Loucy (cell line): ENCODE measurements around the gene MED29.

Source experiments
- H2AFZ ChIP-seq: fragments of 200-600 bp; sonication (generic); 2 replicates; pipeline ENCODE4 v1.6.0; 2016; ENCODE audit warnings: antibody characterized with exemption, mild to moderate bottlenecking, low read length, moderate library complexity
- H3F3A ChIP-seq: fragments of 200-600 bp; 2 replicates; pipeline ENCODE4 v1.6.0; 2016; ENCODE audit warnings: antibody characterized with exemption, low read depth, mild to moderate bottlenecking
- H3K27me3 ChIP-seq: fragments of 200-600 bp; sonication (generic); 2 replicates; pipeline ENCODE4 v1.6.1; 2014; ENCODE audit warnings: low read length, mild to moderate bottlenecking; ENCODE audit not compliant: insufficient read depth, poor library complexity, severe bottlenecking
- H3K36me3 ChIP-seq: fragments of 200-600 bp; sonication (generic); 2 replicates; pipeline ENCODE4 v1.6.1; 2016; ENCODE audit warnings: low read length; ENCODE audit not compliant: insufficient read depth
- H3K4me1 ChIP-seq: fragments of 200-600 bp; sonication (generic); 2 replicates; pipeline ENCODE4 v1.5.1; 2014; ENCODE audit warnings: low read length, mild to moderate bottlenecking; ENCODE audit not compliant: insufficient read depth, poor library complexity, severe bottlenecking
- H3K4me2 ChIP-seq: fragments of 200-600 bp; sonication (generic); 2 replicates; pipeline ENCODE4 v1.6.0; 2014; ENCODE audit warnings: antibody characterized with exemption, low read length, low read depth, mild to moderate bottlenecking; ENCODE audit not compliant: poor library complexity, severe bottlenecking
- H3K4me3 ChIP-seq: fragments of 200-600 bp; sonication (generic); 2 replicates; pipeline ENCODE4 v1.5.1; 2014; ENCODE audit warnings: low read length, mild to moderate bottlenecking, mixed read lengths; ENCODE audit not compliant: poor library complexity, severe bottlenecking
- H3K79me2 ChIP-seq: fragments of 200-600 bp; sonication (generic); 2 replicates; pipeline ENCODE4 v1.6.1; 2014; ENCODE audit warnings: low read length; ENCODE audit not compliant: insufficient read depth
- H3K9ac ChIP-seq: fragments of 200-600 bp; sonication (generic); 2 replicates; pipeline ENCODE4 v1.6.0; 2014; ENCODE audit warnings: mild to moderate bottlenecking, low read depth, low read length, moderate library complexity; ENCODE audit not compliant: poor library complexity, severe bottlenecking
- H3K9me2 ChIP-seq: fragments of 200-600 bp; sonication (generic); replicated peaks from 2 replicates; pipeline ENCODE4 v1.6.1; 2016; ENCODE audit warnings: low read depth, low read length, mixed read lengths
- H3K9me3 ChIP-seq: fragments of 200-600 bp; sonication (generic); 2 replicates; pipeline ENCODE4 v1.6.1; 2014; ENCODE audit warnings: mild to moderate bottlenecking, antibody characterized with exemption, low read length, low read depth; ENCODE audit not compliant: insufficient read depth
- H4K20me1 ChIP-seq: fragments of 200-600 bp; sonication (generic); 2 replicates; pipeline ENCODE4 v1.6.0; 2014; ENCODE audit warnings: antibody characterized with exemption, low read length, mild to moderate bottlenecking; ENCODE audit not compliant: insufficient read depth, poor library complexity, severe bottlenecking
- EZH2phosphoT487 ChIP-seq: fragments of 200-600 bp; IDR thresholded peaks from 2 replicates; pipeline ENCODE4 v1.6.1; 2018; ENCODE audit warnings: antibody characterized with exemption, mild to moderate bottlenecking, moderate library complexity, borderline replicate concordance
- TF ChIP-seq, protein P1 (sequence below): fragments of 200-600 bp; sonication (generic); conservative IDR thresholded peaks from 2 replicates; pipeline ENCODE4 v1.5.1; 2014; ENCODE audit warnings: mild to moderate bottlenecking, antibody characterized with exemption, low read length

Gene MED29

DNA sequence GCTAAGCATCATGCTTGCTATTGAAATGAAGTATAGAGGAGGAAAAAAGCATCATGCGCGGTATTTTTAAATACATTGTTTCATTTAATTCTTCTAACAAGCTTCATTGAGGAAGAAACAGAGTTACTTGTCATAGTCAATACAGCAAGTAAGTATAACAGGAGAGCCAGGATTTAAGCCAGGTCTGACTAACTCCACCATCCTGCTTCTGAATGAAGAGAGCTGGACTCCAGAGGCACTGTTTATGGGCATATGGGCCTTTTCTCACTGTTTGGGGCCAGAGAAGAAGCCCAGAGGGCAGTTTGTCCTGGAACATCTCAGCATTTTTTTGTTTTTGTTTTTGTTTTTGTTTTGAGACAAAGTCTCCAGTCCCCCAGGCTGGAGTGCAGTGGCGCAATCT, 41.0 kb upstream of the MED29 start:
- H4K20me1 ChIP-seq: peaks cover 34% of the 10 kb centered on the region
- no peak overlapping the region for H2AFZ ChIP-seq
- H3K9me2 ChIP-seq: no peaks in the 10 kb centered on the region
- no peak for TF ChIP-seq EZH2phosphoT487
- TF ChIP-seq, protein P1, sequence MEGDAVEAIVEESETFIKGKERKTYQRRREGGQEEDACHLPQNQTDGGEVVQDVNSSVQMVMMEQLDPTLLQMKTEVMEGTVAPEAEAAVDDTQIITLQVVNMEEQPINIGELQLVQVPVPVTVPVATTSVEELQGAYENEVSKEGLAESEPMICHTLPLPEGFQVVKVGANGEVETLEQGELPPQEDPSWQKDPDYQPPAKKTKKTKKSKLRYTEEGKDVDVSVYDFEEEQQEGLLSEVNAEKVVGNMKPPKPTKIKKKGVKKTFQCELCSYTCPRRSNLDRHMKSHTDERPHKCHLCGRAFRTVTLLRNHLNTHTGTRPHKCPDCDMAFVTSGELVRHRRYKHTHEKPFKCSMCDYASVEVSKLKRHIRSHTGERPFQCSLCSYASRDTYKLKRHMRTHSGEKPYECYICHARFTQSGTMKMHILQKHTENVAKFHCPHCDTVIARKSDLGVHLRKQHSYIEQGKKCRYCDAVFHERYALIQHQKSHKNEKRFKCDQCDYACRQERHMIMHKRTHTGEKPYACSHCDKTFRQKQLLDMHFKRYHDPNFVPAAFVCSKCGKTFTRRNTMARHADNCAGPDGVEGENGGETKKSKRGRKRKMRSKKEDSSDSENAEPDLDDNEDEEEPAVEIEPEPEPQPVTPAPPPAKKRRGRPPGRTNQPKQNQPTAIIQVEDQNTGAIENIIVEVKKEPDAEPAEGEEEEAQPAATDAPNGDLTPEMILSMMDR: no peak
- peaks cover 34% of the 10 kb centered on the region for H3K4me1 ChIP-seq
- no peaks in the 10 kb centered on the region for H3K27me3 ChIP-seq
- H3K79me2 ChIP-seq: peaks cover 41% of the 10 kb centered on the region
- no peaks in the 10 kb centered on the region for H3K9me3 ChIP-seq
- no peak overlapping the region for H3K9ac ChIP-seq
- no peak overlapping the region for H3K4me2 ChIP-seq
- H3F3A ChIP-seq: no peaks in the 10 kb centered on the region
- H3K36me3 ChIP-seq: peaks cover 25% of the 10 kb centered on the region; the same call in 1 of the 2 replicates
- H3K4me3 ChIP-seq: no peak overlapping the region

DNA sequence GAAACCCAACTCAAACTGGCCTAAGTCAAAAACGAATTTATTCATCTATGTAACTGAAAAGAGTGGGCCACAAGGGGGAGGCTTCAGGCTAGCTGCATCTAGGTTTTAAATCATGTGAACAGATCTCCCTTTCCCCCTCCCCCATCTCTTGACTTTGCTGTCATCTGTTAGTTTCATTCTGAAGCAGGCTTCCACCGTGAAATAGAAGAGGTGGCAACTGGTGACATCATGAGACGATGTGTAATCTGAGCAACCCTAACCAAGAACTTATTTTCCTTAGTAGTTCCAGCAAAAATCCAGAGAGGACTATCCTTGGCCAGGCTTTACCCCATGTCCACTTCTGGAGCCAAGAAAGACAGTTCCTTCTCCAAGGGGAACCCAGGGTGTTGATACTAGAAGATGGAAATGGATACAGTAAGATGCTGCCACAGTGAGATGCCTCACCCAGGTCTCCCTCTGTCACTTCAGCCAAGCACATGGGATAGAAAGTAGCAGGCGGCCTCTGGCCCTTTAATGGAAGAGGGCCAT, 39.6 kb upstream of the MED29 start:
- H2AFZ ChIP-seq: no peak overlapping the region
- peaks cover 26% of the 10 kb centered on the region for H3K79me2 ChIP-seq
- H3K4me2 ChIP-seq: no peak overlapping the region
- no peak overlapping the region for H3K4me3 ChIP-seq
- TF ChIP-seq EZH2phosphoT487: no peak
- TF ChIP-seq, protein P1: 0 out of 2 replicates have a peak, but pooled peaks have one; percentile 18
- H3K4me1 ChIP-seq: peaks cover 20% of the 10 kb centered on the region
- no peak overlapping the region for H3K9ac ChIP-seq
- peaks cover 25% of the 10 kb centered on the region for H4K20me1 ChIP-seq
- peaks cover 38% of the 10 kb centered on the region; the same call in 1 of the 2 replicates for H3K36me3 ChIP-seq
- H3K27me3 ChIP-seq: no peaks in the 10 kb centered on the region
- no peaks in the 10 kb centered on the region for H3K9me2 ChIP-seq
- H3F3A ChIP-seq: no peaks in the 10 kb centered on the region
- no peaks in the 10 kb centered on the region for H3K9me3 ChIP-seq

GRCh38 chr19:39352381-39353255, 38.6 kb upstream of the MED29 start:
- no peak overlapping the region for H3K4me3 ChIP-seq
- no peaks in the 10 kb centered on the region for H3F3A ChIP-seq
- peaks cover 18% of the 10 kb centered on the region; the same call in 1 of the 2 replicates for H3K79me2 ChIP-seq

More at GRCh38 chr19:39352381-39353255, 38.6 kb upstream of the MED29 start:
- Histone ChIP-seq H3K4me1 (peaks cover 10% of the 10 kb centered on the region), H4K20me1 (peaks cover 15% of the 10 kb centered on the region), H3K36me3 (peaks cover 48% of the 10 kb centered on the region; the same call in 1 of the 2 replicates), H3K27me3 (no peaks in the 10 kb centered on the region), H3K9me3 (no peaks in the 10 kb centered on the region), H3K9ac (no peak overlapping the region), H3K9me2 (no peaks in the 10 kb centered on the region), H3K4me2 (no peak overlapping the region), H2AFZ (no peak overlapping the region)
- TF ChIP-seq EZH2phosphoT487: no peak
- TF ChIP-seq, protein P1: no peak
